NCI-H345 treated with DMSO at 0.1 percent for 48 hours (cell line): ENCODE measurements around the gene CERS3.

Source experiments
- DNase-seq: peaks from one replicate; lab custom pipeline; 2025; ENCODE audit not compliant: unreplicated experiment; lab: John Stamatoyannopoulos, UW

CERS3 gene

DNA sequence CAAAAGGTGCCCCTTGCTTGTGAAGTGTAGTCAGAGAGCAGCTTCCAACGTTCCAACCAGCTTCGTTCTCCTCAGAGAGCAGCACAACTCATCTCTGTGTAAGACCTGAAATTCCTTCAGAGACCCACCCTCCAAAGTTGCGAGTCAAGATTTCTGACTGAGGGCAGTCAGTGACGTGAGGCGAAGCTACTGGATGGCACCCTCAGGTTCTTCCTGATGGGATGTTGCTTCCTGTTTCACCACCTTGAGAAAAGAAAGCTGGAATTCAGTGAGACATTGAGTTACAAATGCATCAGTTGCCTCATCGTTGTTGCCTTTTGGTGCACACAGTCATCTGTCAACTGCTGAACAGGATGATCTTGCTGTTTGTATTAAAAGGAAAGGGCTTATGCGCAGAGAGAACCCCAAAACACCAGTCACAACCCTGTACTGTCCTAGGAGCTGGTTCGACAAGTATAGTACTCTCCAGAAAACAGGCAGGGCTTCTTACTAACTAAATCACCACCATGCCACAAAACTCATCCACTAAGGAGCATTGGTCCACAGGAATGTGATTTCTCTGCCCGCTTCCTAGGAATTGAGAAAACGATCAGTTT is at the start of gene CERS3:
CERS3 (minus strand) TSS at position 118 of the 596 bp plus-strand sequence. CDS start 27,101 bp downstream, outside the sequence.
- DNase-seq: no peak

GRCh38 chr15:100573526-100573925 is 44.8 kb upstream of the CERS3 start:
- no peak for DNase-seq

DNA sequence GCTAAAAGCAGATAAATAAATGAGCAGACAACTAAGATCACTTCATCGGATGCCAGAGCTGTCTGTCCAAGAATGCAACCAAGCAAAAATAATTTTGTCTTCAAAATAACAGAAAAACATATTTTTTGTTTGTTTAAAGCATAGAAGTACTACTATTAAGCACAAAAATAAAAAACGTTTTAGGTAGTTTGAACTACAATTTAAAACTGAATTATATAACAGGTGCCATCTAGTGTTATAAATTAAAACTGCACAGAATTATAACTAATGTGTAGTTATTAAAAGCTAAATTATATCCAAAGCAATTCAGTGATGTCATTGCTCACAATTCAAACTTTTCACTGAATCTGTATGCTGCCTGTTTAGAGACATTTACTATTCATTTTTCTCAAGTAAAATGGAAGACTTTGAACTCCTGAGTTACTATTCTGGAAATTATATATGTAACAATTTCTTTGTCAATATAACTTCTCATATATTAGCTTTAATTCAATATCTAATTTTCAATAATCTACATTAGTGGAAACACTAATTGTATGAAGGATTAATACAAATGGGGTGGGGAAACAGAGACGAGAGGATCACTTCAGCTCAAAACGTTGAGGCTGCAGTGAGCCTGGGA is 43.7 kb upstream of the CERS3 start:
- no peak for DNase-seq

- no peak for DNase-seq
These were observed 42.9 kb upstream of the CERS3 start for GRCh38 chr15:100571592-100572167.

- DNase-seq: no peak
These were observed 42.1 kb upstream of the CERS3 start for GRCh38 chr15:100570735-100571313.

DNA sequence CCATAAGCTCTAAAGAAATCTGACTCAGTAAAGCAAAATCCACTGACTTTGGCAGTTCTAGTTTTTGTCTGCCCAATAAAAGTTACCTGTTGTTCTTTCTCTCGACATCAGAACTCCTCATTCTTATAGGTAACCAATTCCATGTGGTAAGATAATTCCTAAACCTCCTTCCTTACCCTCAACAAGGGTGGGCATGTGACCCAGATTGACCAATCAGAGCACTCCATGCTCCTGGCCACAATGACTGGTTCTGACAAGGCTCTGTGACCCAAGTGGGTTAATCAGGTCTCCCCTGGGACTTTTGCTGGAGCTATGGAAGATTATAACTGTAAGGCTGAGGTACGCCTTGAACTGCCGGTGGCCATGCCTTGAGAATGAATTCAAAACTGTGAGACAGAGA is 41.5 kb upstream of the CERS3 start:
- DNase-seq: no peak

DNA sequence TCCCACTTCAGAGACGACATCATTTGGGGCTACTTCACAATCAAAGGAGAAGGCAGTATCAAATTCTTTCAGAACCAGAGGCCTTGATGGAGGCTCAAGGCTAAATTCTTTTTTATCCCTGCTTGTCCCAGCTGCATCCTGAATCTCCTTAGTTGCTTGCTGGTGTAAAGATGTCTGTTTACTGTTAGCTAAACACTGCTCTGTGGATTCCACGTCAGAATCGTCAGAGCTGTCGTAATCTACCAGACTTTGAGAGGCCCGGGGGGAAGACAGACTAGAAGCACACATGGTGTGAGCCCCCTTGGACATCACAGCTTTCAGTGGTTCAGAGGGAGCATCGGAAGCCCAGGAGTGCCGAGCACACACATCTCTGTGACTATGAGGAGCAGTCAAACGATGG is 40.6 kb upstream of the CERS3 start:
- DNase-seq: no peak

DNA sequence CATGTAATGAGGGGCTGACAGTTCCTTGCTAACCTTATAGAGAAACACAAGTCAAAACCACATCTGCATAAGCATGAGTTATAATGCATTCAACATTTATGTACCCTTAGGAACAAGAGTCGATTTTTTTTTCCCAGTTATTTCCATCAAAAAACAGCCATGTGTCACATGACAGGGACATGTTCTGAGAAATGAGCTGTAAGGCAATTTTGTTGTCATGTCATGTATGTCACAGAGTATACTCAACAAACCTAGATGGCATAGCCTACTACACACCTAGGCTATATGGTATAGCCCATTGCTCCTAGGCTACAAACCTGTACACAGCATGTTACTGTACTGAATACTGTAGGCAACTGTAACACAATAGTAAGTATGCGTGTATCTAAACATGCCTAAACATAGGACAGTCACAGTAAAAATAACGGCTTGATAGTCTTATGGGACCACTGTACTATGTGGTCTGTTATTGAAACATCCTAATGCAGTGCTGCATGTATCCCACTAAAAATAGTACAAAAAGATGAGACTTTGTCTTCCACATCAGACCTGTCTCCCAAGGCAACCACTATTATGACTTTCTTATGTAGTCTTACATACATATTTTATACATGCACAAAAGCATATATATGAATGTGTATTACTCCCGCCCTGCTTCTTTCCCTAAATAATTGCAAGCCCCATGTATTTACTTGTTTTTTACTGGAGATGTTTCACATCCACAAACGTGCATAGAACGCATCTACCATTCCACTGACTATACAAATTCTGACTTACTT is 38.3 kb upstream of the CERS3 start:
- no peak for DNase-seq

- no peak for DNase-seq
These were observed 36.8 kb upstream of the CERS3 start for GRCh38 chr15:100565591-100565990.

DNA sequence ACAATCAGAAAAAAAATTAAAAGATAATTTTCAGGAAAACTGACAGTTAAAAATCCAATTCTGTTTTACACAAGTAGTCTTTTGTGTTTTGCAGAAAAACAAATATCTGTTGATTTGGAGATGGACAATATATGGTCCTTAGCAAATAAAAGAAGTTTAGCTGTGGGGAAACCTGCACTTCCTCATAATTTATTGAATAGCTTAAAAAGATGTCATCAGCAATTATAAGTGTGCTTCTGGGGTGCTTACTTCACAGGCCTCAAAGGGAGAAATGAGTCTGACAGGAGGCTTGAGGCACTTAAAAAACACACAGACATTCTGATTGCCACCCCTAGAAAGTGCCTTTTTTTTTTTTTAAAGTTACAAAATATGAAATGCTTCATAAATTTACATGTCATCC is 31.6 kb upstream of the CERS3 start:
- DNase-seq: no peak

DNA sequence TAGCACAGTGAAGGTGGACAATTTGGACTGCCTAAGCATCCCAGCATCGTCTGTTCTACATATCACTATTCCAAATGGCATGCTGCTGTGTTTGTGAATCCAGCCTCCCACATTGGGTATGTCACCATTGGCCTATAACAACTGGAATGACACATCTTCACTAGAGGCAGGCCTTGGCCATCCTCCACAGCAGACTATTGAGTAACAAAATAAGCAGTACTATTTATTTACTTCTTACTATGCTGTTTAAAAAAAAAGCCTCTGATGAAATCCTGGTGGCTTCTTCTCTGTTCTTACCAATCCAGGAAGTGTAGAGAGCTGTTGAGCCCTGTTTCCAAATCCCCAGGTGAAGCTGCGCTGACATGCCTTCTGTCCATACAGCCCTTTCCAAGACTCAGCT is 30.6 kb upstream of the CERS3 start:
- DNase-seq: no peak

GRCh38 chr15:100558771-100559254 is 30.1 kb upstream of the CERS3 start:
- DNase-seq: no peak

GRCh38 chr15:100553468-100553867 is 24.7 kb upstream of the CERS3 start:
- DNase-seq: no peak

- no peak for DNase-seq
These were observed 19.2 kb upstream of the CERS3 start for GRCh38 chr15:100547961-100548360.

- DNase-seq: no peak
These were observed 16.2 kb upstream of the CERS3 start for GRCh38 chr15:100544946-100545345.

DNA sequence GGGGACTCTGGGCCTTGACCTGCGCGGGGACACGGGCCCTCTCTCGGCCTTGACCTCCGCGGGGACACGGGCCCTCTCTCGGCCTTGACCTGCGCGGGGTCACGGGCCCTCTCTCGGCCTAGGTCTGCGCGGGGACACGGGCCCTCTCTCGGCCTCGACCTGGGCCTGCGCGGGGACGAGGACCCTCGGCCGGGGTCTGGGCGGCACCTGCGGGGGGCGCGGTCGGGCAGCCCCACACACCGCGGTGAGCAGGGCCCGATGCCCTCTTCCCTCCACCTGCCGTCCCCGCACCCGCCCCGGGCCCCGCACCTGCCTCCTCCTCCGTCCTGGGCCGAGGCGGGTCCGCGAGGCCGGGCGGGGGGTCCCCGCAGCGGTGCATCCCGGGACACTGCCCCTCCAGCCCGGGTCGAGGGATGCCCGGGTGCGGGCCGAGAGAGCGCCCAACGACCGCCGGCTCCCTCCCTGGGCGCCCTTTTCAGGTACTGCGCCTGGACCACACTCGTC is 15.6 kb upstream of the CERS3 start:
- no peak for DNase-seq

- DNase-seq: no peak
These were observed 13.5 kb upstream of the CERS3 start for GRCh38 chr15:100542290-100542689.

GRCh38 chr15:100537331-100537730 is 8.6 kb upstream of the CERS3 start:
- DNase-seq: no peak

DNA sequence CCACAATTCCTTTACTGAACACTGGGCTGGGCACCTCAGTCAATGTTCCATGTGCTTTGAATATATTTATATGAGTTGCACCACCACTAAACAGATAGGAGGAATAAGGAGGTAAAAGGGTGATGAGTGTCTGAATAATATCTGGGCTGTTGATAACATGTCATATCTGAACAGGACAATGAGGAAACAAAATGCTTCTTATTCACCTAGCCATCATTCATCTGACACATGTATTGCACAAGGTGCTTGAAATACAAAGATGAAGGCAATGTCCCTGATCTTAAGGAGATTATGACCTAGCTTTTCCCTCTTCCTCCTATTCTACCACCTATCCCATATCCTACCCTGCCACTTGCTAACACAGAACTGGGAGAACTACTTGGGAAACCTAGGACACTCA is 8.0 kb upstream of the CERS3 start:
- no peak for DNase-seq

GRCh38 chr15:100533886-100534285 is 5.1 kb upstream of the CERS3 start:
- DNase-seq: no peak

DNA sequence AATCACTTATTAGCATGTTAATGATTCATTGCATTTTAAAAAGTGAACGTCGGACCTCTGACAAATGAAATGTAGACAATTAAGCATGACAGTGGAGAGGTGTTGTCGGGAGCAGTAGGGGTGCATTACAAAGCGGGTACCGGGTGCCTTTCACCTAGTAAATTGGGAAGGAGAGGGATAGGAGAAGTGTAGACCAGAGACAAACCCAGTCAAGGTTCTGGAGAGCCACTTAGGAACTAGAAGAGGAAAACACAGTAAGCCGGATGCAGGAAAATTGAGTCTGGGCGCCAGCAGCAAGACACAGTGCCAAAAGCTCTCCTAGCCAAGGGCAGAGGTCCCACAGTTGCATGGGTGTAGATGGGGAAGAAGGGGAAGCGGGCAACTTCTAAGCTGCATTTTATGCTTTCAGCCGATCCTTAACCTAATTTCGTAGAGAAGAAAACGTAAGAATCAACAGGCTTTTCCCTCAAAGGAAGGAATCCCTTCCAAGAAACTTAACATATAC is 3.1 kb upstream of the CERS3 start:
- DNase-seq: no peak
